Mesenchymal stem cell (in vitro differentiated cells and primary cell): Measurements from ENCODE around the gene SMAD1.

Source experiments
- DNase-seq: peaks from one replicate; pipeline ENCODE4 v3.0.0-alpha.2; 2013
- H2AFZ ChIP-seq: one replicate; pipeline ENCODE4 v1.6.1; 2013; ENCODE audit warnings: low read depth, mild to moderate bottlenecking, control low read depth, inconsistent platforms, low read length, moderate library complexity
- H2AK5ac ChIP-seq: 2 replicates; pipeline ENCODE4 v1.6.1; 2013; ENCODE audit warnings: low read length, moderate library complexity, mild to moderate bottlenecking, inconsistent platforms; ENCODE audit not compliant: severe bottlenecking
- H2BK120ac ChIP-seq: one replicate; pipeline ENCODE4 v1.6.1; 2013; ENCODE audit warnings: low read depth, mild to moderate bottlenecking, inconsistent platforms, low read length, moderate library complexity
- H2BK12ac ChIP-seq, 2 experiments: one replicate each; pipeline ENCODE4 v1.6.1; 2013; ENCODE audit warnings: inconsistent platforms in 2 of 2, low read length in 2 of 2, mild to moderate bottlenecking in 2 of 2, moderate library complexity in 2 of 2, control low read depth in 1 of 2
- H2BK15ac ChIP-seq: one replicate; pipeline ENCODE4 v1.6.1; 2013; ENCODE audit warnings: mild to moderate bottlenecking, low read depth, inconsistent platforms; ENCODE audit not compliant: poor library complexity, severe bottlenecking
- H2BK5ac ChIP-seq: 2 replicates; pipeline ENCODE4 v1.6.1; 2013; ENCODE audit warnings: low read depth, mild to moderate bottlenecking, low read length, control low read depth, inconsistent platforms; ENCODE audit not compliant: poor library complexity, severe bottlenecking
- H3K14ac ChIP-seq, 2 experiments: one replicate each; pipeline ENCODE4 v1.6.1; 2013; ENCODE audit warnings: inconsistent platforms in 2 of 2, low read length in 2 of 2, control low read depth in 1 of 2, mild to moderate bottlenecking in 1 of 2, moderate library complexity in 1 of 2
- H3K18ac ChIP-seq, 2 experiments: one replicate each; pipeline ENCODE4 v1.6.1; 2013; ENCODE audit warnings: inconsistent platforms in 2 of 2, low read length in 2 of 2, control low read depth in 1 of 2, low read depth in 1 of 2, mild to moderate bottlenecking in 1 of 2
- H3K23ac ChIP-seq, 2 experiments: one replicate each; pipeline ENCODE4 v1.6.1; 2013; ENCODE audit warnings: inconsistent platforms in 2 of 2, low read length in 2 of 2, mild to moderate bottlenecking in 2 of 2, moderate library complexity in 2 of 2, control low read depth in 1 of 2
- H3K27ac ChIP-seq: 2 replicates; pipeline ENCODE4 v1.5.1; 2013; ENCODE audit warnings: mild to moderate bottlenecking, moderate library complexity, low read length, control low read depth, inconsistent platforms; ENCODE audit not compliant: poor library complexity, severe bottlenecking
- H3K27me3 ChIP-seq, 2 experiments: 2 replicates each; pipeline versions ENCODE4 v1.6.1 to v1.7.0; 2013; ENCODE audit warnings: low read length in 2 of 2, mild to moderate bottlenecking in 2 of 2, moderate library complexity in 2 of 2, control low read depth in 1 of 2, inconsistent platforms in 1 of 2; ENCODE audit not compliant: control insufficient read depth in 1 of 2, insufficient read depth in 1 of 2
- H3K36me3 ChIP-seq, 2 experiments: 2 replicates each; pipeline versions ENCODE4 v1.6.1 to v1.7.0; 2013; ENCODE audit warnings: low read length in 2 of 2, control low read depth in 1 of 2, inconsistent platforms in 1 of 2, low read depth in 1 of 2, mild to moderate bottlenecking in 1 of 2; ENCODE audit not compliant: insufficient read depth in 2 of 2, control insufficient read depth in 1 of 2
- H3K4ac ChIP-seq, 2 experiments: one replicate each; pipeline ENCODE4 v1.6.1; 2013; ENCODE audit warnings: inconsistent platforms in 2 of 2, low read length in 2 of 2, mild to moderate bottlenecking in 2 of 2, moderate library complexity in 2 of 2, control low read depth in 1 of 2, low read depth in 1 of 2
- H3K4me1 ChIP-seq: 2 replicates; pipeline ENCODE4 v1.6.1; 2013; ENCODE audit warnings: low read depth, low read length, control low read depth; ENCODE audit not compliant: control insufficient read depth, insufficient read depth
- H3K4me2 ChIP-seq: 2 replicates; pipeline ENCODE4 v1.6.1; 2013; ENCODE audit warnings: low read length, mild to moderate bottlenecking, inconsistent platforms; ENCODE audit not compliant: poor library complexity, severe bottlenecking
- H3K4me3 ChIP-seq, 2 experiments: 2 replicates each; pipeline versions ENCODE4 v1.5.1 to v1.7.0; 2013; ENCODE audit warnings: low read length in 2 of 2, mild to moderate bottlenecking in 2 of 2, control low read depth in 1 of 2, low read depth in 1 of 2; ENCODE audit not compliant: insufficient read depth in 1 of 2
- H3K79me1 ChIP-seq: replicated peaks from 2 replicates; pipeline ENCODE4 v1.6.1; 2013; ENCODE audit warnings: mild to moderate bottlenecking, control low read depth, low read length, inconsistent platforms; ENCODE audit not compliant: poor library complexity, severe bottlenecking
- H3K9ac ChIP-seq: 2 replicates; pipeline ENCODE4 v1.7.0; 2013; ENCODE audit warnings: mild to moderate bottlenecking, low read length, moderate library complexity
- H3K9me3 ChIP-seq: 2 replicates; pipeline ENCODE4 v1.7.0; 2013; ENCODE audit warnings: mild to moderate bottlenecking, low read length; ENCODE audit not compliant: control insufficient read depth
- H4K8ac ChIP-seq: one replicate; pipeline ENCODE4 v1.6.1; 2013; ENCODE audit warnings: inconsistent platforms, mild to moderate bottlenecking, low read length, moderate library complexity
- H4K91ac ChIP-seq: one replicate; pipeline ENCODE4 v1.6.1; 2013; ENCODE audit warnings: mild to moderate bottlenecking, low read length, inconsistent platforms
- WGBS: methylation state at CpG from one replicate; pipeline ENCODE4 v1.1.7; 2013; ENCODE audit warnings: mixed read lengths; 5-methylcytosine and 5-hydroxymethylcytosine counted together

SMAD1 gene

DNA sequence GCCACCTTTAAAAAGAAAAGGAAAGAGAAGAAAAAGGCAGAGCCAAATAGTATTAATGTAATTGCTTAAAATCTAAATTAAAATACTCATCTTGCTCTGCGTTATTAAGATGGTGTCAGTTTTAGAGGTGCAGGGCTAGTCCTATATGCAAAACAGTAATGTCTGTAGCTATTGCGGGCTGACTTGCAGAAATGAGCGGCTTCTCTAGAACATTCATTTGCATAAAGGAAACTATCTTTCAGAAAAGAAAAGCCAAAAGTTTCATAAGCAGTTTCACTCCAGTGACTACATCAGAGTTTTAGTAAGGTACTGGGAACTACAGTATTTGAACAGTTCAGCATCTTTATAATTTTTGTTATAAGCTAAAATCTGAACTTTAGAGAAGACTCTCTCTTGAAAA is 6.0 kb downstream of the SMAD1 start:
- no peak overlapping the region for H3K14ac ChIP-seq
- H3K9ac ChIP-seq, result no peak overlapping the region
- no peak overlapping the region for H3K23ac ChIP-seq
- peaks cover 0 to 2% of the 10 kb centered on the region in 2 experiments for H3K36me3 ChIP-seq
- H3K79me1 ChIP-seq, result peaks cover 9% of the 10 kb centered on the region
- no peak overlapping the region for H3K18ac ChIP-seq
- no peak overlapping the region for H3K4me2 ChIP-seq
- H3K4ac ChIP-seq, result no peak overlapping the region
- H2BK15ac ChIP-seq, result no peak overlapping the region
- no peak overlapping the region for H2BK5ac ChIP-seq
- no peak overlapping the region for H4K91ac ChIP-seq
- H3K27me3 ChIP-seq, result no peaks in the 10 kb centered on the region
- no peak overlapping the region for H2AK5ac ChIP-seq
- H3K4me3 ChIP-seq, result no peak overlapping the region
- H2AFZ ChIP-seq, result no peak overlapping the region
- H2BK12ac ChIP-seq, result no peak overlapping the region
- H3K9me3 ChIP-seq, result no peaks in the 10 kb centered on the region
- H2BK120ac ChIP-seq, result no peak overlapping the region
- peaks cover 2% of the 10 kb centered on the region for H3K4me1 ChIP-seq
- no peak overlapping the region for H4K8ac ChIP-seq
- WGBS, result 100% methylated on average over 1 of the region's 3 CpGs
- no peak for DNase-seq
- H3K27ac ChIP-seq, result no peak overlapping the region

GRCh38 chr4:145488310-145488709 is 6.7 kb downstream of the SMAD1 start:
- H3K79me1 ChIP-seq, result peaks cover 12% of the 10 kb centered on the region
- H3K23ac ChIP-seq, result no peak overlapping the region
- no peaks in the 10 kb centered on the region for H3K9me3 ChIP-seq
- no peak for DNase-seq
- peaks cover 0 to 2% of the 10 kb centered on the region in 2 experiments for H3K36me3 ChIP-seq
- no peak overlapping the region for H2AFZ ChIP-seq
- H4K8ac ChIP-seq, result no peak overlapping the region
- H3K4me3 ChIP-seq, result no peak overlapping the region
- no peak overlapping the region for H2BK5ac ChIP-seq
- no peak overlapping the region for H3K18ac ChIP-seq
- no peak overlapping the region for H2BK15ac ChIP-seq
- no peak overlapping the region for H2BK12ac ChIP-seq
- peaks cover 2% of the 10 kb centered on the region for H3K4me1 ChIP-seq
- H3K4ac ChIP-seq, result no peak overlapping the region
- no peak overlapping the region for H3K14ac ChIP-seq
- H2BK120ac ChIP-seq, result no peak overlapping the region
- H3K9ac ChIP-seq, result no peak overlapping the region
- H3K27ac ChIP-seq, result no peak overlapping the region
- H2AK5ac ChIP-seq, result no peak overlapping the region
- no CpG with 5 or more reads among the region's 2 CpGs for WGBS
- H3K4me2 ChIP-seq, result no peak overlapping the region
- H3K27me3 ChIP-seq, result no peaks in the 10 kb centered on the region
- H4K91ac ChIP-seq, result no peak overlapping the region

GRCh38 chr4:145489556-145489955 is 7.9 kb downstream of the SMAD1 start:
- Histone ChIP-seq H4K91ac (no peak overlapping the region), H3K27ac (no peak overlapping the region), H3K4ac (no peak overlapping the region), H3K36me3 (peaks cover 0 to 2% of the 10 kb centered on the region in 2 experiments), H2AFZ (no peak overlapping the region), H2BK15ac (no peak overlapping the region), H3K14ac (no peak overlapping the region), H3K23ac (no peak overlapping the region), H2BK120ac (no peak overlapping the region), H3K4me3 (no peak overlapping the region), H4K8ac (no peak overlapping the region), H3K4me2 (no peak overlapping the region), H3K27me3 (no peaks in the 10 kb centered on the region), H3K18ac (no peak overlapping the region), H2AK5ac (no peak overlapping the region), H3K9ac (no peak overlapping the region), H3K4me1 (peaks cover 3% of the 10 kb centered on the region), H2BK5ac (no peak overlapping the region), H2BK12ac (no peak overlapping the region), H3K9me3 (no peaks in the 10 kb centered on the region), H3K79me1 (peaks cover 11% of the 10 kb centered on the region)
- 96% methylated on average over 3 of the region's 3 CpGs for WGBS
- DNase-seq, result no peak

GRCh38 chr4:145490361-145490760 is 8.7 kb downstream of the SMAD1 start:
- no peak overlapping the region for H4K8ac ChIP-seq
- no peak overlapping the region for H2BK5ac ChIP-seq
- no peak overlapping the region for H2AFZ ChIP-seq
- no peak overlapping the region for H2BK15ac ChIP-seq
- H3K9ac ChIP-seq, result no peak overlapping the region
- H3K36me3 ChIP-seq, result no peaks in the 10 kb centered on the region
- H2AK5ac ChIP-seq, result no peak overlapping the region
- no peak overlapping the region for H3K4ac ChIP-seq
- no peak overlapping the region for H2BK120ac ChIP-seq
- no peak overlapping the region for H3K4me2 ChIP-seq
- DNase-seq, result no peak
- no peaks in the 10 kb centered on the region for H3K27me3 ChIP-seq
- no peak overlapping the region for H2BK12ac ChIP-seq
- H3K4me1 ChIP-seq, result peaks cover 1% of the 10 kb centered on the region
- no peak overlapping the region for H4K91ac ChIP-seq
- H3K14ac ChIP-seq, result no peak overlapping the region
- no peak overlapping the region for H3K27ac ChIP-seq
- H3K4me3 ChIP-seq, result no peak overlapping the region
- WGBS, result 100% methylated on average over 1 of the region's 1 CpG
- H3K23ac ChIP-seq, result no peak overlapping the region
- H3K9me3 ChIP-seq, result no peaks in the 10 kb centered on the region
- H3K79me1 ChIP-seq, result peaks cover 14% of the 10 kb centered on the region
- no peak overlapping the region for H3K18ac ChIP-seq
